Embryonic facial prominence (tissue), 1 donor: ENCODE data around the gene SLC25A40.
A peak's percentile ranks its signal among the peaks of the same experiment; 100 is the strongest.
"Not testable (repeated sequence)": the region's sequence is repeated elsewhere in the genome, so short reads cannot be mapped to it uniquely, and the experiment has no call there.

Experiments
- DNase-seq: peaks from one replicate; pipeline ENCODE4 v3.0.0-alpha.2; 2016; ENCODE audit errors: extremely low spot score

The SLC25A40 gene, protein sequence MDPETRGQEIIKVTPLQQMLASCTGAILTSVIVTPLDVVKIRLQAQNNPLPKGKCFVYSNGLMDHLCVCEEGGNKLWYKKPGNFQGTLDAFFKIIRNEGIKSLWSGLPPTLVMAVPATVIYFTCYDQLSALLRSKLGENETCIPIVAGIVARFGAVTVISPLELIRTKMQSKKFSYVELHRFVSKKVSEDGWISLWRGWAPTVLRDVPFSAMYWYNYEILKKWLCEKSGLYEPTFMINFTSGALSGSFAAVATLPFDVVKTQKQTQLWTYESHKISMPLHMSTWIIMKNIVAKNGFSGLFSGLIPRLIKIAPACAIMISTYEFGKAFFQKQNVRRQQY

DNA sequence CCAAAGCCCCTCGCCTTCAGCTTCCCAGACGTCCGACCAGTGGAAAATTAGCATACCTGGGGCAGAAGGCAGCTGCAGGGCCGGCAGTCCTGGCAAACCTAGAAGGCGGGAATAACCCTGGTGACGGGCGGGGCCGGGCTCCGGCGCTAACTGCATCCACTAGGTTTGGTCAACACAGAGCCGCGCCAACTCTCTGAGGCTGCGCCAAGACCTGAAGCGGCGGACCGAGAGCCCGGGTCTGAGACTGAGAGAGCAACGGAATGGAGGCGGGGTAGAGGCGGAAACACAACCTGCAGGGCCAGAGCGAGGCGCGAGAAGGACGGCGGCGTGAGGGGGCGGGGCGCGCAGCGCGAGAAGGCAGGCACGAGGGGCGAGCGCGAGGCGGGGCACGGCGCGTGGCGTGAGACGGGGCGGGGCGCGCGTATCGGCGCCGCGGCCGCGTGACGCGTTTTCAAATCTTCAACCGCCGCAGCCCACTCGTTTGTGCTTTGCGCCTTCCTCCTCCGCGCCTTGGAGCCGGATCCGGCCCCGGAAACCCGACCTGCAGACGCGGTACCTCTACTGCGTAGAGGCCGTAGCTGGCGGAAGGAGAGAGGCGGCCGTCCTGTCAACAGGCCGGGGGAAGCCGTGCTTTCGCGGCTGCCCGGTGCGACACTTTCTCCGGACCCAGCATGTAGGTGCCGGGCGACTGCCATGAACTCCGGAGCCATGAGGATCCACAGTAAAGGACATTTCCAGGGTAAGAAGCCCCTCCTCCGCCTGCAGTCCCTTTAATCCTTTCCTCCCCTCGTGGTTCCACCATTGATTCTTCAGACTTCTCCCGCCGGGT is at the start of gene SLC25A40, which contains the start of gene DBF4:
Gene SLC25A40, minus strand, starts transcription at position 321 of the 829 bp plus-strand sequence. CDS start 17,633 bp downstream, outside the sequence.
Gene DBF4, plus strand, starts transcription at position 454 of the 829 bp plus-strand sequence. Its CDS starts 240 bp downstream, at position 694.
- DNase-seq = peak; percentile 67

DNA sequence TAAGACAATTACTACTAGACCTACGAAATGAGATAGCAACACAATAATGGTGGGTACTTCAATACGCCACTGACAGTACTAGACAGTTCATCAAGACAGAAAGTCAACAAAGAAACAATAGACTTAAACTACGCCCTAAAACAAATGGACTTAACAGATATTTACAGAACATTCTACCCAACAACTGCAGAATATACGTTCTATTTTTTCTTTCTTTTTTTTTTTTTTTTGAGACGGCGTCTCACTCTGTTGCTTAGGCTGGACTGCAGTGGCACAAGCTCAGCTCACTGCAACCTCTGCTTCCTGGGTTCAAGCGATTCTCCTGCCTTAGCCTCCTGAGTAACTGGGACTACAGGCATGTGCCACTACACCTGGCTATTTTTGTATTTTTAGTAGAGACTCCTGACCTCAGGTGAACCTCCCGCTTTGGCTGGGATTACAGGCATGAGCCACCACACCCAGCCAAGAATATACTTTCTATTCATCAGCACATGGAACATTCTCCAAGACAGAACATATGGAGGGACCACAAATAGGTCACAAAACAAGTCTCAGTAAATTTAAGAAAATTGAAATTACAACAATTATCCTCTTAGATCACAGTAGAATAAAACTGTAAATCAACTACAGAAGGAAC is 46.7 kb upstream of the SLC25A40 start:
- not testable (repeated sequence) for DNase-seq

DNA sequence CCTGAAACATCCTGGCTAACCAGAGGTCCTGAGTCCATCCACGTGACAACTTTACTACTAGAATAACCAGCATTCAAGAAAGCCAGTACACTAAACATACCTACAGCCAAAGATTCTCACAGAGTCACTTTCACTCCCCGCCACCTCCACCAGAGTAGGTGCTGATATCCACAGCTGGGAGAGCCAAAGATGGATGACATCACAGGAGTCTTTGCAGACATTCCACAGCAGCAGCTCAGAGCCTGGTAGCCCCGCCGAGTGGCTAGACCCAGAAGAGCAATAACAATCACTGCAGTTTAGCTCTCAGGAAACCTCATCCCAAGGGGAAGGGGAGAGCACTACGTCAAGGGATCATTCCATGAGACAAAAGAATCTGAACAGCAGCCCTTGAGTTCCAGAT is 44.4 kb upstream of the SLC25A40 start:
- DNase-seq = no peak

DNA sequence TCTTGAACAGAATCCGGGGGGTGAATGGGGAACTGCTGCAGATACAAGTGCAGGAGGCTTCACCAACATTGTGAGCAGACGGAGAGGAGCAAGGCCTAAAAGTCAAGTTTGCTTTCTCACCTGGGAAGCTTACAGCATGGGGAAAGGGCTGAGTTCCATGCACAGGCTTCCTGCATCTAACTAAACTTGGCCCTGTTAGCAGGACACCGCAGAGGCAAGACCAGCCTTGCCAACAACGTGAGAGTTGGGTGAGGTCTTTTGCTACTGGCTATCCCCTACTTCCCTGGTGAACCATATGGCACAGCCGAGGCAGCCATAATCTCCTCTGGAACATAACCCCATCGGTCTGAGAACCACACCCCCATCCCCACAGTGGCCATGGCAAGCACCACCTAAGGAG is 43.7 kb upstream of the SLC25A40 start:
- DNase-seq = no peak

DNA sequence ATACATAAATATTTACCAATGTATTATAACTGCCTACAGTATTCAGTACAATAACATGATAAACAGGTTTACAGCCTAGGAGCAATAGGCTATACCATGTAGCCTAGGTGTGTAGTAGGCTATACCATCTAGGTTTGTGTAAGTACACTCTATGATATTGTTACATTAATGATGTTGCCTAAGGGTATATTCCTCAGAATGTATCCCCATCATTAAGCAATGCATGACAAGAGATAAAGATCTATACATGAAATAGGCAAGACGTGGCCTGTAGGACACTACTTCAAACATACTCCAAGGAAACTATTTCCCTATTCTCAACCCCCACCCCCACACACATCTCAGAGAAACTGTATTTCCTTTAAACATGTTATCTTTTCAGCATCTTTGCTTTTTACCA is 42.6 kb upstream of the SLC25A40 start:
- DNase-seq = no peak

DNA sequence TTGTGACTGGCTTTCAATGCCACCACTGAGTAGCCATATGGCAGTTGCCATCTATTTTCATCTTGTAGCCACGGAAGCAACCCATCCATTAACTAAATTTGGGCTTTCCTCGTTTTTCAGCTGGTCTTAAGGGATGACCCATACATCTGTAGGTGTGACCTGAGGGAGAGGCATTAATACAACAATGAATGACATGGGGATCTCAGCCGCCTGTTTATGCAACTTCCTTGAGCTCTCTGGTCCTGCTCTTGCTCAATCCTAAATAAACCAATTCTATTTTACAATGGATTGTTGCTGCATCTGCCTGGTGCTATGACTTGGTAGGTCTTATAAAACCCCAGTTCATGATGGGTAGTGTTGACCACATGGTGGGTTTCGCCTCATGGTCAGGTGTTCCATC is 36.0 kb upstream of the SLC25A40 start:
- DNase-seq = no peak

DNA sequence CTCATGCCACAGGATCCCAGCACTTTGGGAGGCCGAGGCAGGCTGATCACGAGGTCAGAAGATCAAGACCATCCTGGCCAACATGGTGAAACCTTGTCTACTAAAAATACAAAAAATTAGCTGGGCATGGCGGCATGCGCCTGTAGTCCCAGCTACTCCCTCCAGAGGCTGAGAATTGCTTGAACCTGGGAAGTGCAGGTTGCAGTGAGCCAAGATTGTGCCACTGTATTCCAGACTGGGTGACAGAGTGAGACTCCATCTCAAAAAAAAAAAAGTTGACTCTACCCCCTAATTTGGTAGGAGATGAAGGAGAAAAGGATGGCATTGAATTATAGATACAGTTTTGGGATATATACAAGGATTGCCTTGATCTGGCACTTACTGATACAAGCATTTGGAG is 32.7 kb upstream of the SLC25A40 start:
- not testable (repeated sequence) for DNase-seq

DNA sequence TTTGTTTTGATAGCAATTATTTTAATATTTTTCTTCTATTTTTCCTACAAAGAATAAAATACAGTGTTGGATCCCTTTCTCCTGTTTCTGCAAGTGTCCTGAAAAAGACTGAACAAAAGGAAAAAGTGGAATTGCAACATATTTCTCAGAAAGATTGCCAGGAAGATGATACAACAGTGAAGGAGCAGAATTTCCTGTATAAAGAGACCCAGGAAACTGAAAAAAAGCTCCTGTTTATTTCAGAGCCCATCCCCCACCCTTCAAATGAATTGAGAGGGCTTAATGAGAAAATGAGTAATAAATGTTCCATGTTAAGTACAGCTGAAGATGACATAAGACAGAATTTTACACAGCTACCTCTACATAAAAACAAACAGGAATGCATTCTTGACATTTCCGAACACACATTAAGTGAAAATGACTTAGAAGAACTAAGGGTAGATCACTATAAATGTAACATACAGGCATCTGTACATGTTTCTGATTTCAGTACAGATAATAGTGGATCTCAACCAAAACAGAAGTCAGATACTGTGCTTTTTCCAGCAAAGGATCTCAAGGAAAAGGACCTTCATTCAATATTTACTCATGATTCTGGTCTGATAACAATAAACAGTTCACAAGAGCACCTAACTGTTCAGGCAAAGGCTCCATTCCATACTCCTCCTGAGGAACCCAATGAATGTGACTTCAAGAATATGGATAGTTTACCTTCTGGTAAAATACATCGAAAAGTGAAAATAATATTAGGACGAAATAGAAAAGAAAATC is 31.2 kb upstream of the SLC25A40 start:
- not testable (repeated sequence) for DNase-seq

DNA sequence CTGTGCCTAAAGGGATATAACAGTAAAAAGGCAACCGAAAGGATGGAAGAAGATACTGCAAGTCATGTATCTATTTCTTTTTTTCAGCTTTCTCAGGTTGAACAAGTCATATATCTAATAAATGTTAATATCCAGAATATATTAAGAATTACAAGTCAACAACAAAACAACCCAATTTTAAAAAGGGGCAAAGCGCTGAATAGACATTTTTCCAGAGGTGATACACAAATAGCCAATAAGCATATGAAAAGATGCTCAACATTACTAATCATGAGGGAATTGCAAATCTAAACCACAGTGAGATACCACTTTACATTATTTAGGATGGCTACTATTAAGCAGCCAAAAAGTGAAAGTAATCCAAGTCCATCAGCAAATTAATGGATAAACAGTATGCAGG is 23.1 kb upstream of the SLC25A40 start:
- DNase-seq = no peak

DNA sequence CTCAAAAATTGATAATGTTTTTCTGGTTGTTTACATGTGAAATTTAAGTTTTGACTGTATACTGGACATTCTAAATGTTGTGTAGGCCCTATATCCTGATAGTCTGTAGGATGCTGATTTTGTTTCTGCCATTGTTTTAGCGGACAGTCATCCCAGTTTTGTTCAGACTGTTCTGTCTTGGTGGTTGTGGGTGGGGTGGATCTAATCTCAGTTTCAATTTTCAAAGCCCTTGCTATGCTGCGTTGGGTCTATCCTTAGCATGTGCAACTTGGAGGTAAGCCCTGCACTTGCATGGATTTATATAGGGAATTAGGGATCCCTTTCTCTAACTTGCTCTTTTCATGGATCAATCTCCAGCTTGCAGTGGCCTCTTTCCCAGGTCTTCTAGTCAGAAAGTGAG is 19.2 kb upstream of the SLC25A40 start:
- no peak for DNase-seq

DNA sequence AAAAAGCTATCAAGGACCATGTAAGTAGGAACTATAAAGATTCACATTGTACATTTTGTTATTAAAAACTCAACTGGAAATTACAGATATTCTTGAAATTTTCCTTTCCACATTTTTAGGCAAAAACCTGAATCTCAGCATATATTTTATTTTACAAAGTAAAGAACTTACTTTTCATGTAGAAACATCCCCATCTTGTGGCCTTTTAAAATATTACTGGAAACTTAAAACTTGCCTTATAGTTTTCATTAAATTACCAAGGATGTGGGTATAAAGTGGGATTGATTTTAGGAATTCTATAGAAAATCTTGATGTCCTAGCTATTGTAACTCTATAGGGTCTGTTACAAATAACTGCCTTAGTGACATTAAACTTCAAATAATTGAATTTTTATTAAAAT is 10.7 kb upstream of the SLC25A40 start:
- peak; percentile 54 for DNase-seq

DNA sequence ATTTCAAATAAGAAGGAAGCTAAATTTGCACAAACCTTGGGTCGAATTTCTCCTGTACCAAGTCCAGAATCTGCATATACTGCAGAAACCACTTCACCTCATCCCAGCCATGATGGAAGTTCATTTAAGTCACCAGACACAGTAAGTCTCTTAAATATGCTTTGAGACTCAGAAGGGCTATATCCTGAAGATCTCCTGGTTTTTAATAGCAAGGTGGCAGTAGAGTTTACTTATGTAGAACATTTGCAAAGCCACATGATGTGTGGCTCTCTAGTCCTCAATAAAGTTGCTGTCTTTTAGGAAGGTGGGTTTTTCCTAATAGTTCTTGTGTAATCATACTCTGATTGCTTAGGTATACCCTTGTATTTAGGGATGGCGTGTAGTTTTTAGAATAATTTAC is 8.9 kb upstream of the SLC25A40 start:
- DNase-seq = no peak

DNA sequence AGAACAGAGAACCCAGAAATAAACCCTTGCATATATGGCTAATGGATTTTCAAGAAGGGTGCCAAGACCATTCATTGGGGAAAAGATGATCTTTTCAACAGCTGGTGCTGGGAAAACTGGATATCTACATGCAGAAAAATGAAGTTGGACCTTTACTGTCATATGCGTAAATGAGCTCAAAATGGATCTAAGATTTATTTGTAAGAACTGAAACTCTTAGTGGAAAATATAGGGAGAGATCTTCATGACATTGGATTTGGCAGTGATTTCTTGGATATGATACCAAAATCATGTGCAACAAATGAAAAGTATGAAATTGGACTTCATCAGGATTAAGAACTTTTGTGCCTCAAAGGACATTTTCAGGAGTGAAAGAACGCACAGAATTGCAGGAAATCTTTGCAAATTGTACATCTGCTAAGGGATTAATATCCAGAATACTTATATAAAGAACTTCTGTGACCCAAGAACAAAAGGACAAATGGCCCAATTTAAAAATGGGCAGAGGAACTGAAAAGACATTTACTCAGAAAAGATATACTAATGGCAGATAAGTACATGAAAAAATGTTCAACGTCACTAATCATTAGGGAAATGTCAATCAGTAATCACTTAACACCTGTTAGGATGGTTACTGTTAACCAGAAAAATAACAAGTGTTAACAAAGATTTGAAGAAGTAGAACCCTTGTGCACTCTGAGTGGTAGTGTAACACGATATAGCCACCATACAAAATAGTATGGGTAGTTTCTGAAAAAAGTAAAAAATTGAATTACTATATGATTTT is 6.2 kb upstream of the SLC25A40 start:
- DNase-seq = no peak

DNA sequence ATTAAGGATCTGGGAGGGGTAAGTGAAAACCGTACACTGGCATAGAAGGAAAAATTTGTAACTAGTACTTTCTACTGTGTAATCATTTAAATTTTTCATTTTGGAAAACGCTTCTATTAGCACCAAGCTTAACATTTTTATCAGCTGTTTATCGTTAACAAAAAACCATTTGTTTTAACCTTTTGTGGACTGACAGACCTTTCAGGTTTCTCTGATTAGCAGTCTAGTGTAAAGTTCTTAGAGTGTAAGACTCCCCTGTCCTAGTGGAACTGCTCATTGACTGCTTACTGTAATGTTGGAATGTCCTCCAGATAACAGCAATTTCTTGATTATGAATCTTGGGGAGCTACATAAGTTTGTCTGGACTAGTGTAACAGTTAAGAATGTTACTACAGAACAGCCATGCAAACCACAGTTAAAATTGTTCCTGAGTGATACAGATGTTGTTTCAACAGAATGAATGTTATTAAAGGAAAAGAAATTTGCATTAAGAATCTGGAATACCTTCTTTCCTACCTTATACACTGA is 2.1 kb upstream of the SLC25A40 start:
- DNase-seq = no peak

DNA sequence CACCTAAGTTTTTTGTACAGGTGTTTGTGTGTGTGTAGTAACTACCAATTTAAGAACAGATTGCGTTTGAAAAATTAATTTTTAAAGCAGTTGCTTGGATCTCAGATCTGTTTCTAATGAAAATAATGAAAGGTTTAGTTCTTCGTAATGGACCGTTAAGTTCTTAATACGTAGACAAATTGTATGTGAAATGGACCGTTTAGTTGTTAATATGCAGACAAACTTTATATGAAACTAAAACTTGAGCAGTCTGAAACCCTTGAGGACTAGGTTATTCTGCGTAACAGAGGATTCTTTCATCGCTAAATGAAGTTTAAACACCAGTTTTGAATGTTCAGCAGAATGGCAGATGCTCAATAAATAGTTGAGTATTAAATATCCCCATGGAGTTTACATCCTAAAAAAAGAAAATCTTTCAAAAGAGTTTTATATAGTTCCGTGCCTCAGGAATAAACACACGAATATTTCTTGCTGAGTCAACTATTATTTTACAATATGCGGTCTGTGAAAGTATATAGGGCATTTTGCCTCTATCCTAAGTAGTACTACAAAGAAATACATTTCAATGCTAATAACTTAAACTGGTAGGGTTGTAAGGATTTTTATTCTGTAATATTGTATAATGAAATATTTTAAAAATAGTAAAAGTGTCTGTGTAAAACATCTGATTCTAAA is 1.3 kb upstream of the SLC25A40 start:
- DNase-seq = no peak

DNA sequence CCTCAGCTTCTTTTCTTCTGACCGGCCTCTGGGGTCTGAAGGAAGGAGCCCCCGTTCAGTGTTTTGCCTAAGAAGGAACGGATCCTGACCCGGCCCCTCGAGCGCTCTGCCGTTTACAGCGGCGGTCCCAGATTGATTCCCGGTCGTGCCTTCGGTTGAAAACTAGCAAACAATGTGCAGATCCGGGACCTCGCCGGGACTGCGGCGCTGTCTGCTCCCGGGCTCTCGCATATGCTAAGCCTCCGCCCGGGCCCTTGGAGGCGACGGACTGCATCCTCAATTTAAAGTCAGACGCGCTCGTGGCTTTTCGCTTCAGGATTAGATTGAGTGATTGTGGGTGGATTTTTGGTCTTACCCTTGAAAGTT is 692 bp upstream of the SLC25A40 start:
- peak; percentile 17 for DNase-seq

DNA sequence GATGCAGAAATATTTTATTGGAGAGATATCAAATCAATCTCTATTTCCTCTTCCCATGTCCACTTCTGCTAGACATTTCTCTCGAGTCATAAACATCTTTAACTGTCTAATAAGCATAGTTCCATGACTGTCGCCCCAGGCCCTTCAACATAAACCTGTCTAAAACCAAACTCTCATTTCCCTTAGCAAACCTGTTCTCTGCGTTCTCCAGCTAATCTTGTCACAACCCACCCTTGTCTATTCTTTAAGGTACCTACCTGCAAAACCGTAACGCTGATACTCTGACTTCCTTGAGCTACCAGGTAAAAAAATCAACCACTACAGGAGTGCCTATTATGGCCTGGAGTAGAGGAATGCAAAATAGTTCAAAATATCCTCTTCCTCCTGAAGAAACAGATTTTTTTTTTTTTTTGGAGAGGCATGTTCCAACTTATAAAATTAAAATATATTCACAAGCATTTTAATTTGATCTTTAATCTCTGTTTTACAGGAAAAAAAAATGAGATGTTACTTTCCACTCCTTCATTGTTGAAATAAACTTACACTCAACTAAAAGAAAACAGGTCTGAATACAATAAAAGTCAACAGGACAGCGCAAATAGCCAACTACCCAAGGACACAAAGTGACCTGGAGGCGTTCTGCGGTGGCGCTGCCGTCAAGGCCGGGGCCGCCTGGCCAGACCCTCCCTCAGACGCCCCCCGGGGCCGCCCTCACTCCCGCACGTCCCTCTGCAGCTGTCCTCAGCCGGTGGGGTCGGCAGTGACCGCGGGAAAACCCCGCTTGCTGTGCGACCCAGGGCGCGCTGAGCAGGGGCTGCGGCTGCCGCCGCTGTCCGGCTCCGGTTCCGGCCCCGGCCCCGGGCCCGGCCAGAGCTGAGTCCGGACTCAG is 765 bp downstream of the SLC25A40 start:
- DNase-seq = no peak

DNA sequence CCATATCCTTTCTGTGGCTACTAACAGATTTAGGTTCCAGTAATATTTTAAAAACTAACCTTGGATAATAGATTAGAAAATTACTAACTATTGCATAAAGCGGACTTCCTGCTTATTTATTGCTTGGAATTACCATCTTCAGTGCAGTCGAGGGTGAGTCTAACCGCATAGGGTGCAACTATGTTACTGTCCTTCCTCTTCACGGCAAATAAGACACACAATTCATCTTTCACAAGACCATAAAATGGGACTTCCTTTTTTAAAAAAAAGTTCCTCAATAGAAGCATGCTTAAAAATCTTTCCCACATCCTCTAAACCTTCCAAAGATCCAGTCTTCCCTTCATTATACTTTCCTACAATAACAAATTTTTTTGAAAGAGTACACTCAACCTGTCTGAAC is 2.1 kb downstream of the SLC25A40 start:
- DNase-seq = no peak

DNA sequence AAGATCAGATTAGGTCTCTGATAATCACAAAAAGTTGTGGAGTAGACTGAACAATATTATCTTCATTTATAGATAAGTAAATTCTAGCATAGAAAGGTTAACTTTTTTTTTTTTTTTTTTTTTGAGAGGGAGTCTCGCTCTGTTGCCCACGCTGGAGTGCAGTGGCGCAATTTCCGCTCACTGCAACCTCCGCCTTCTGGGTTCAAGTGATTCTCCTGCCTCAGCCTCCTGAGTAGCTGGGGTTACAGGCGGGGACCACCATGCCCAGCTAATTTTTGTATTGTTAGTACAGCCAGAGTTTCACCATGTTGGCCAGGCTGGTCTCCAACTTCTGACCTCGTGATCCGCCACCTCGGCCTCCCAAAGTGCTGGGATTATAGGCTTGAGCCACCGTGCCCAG is 2.8 kb downstream of the SLC25A40 start:
- not testable (repeated sequence) for DNase-seq
